Astrocyte (in vitro differentiated cells and primary cell): ENCODE results near the gene METRNL. TPM values are rescaled to one million over a fixed set of nuclear protein-coding genes. Genes with fewer than 3 reads are reported as not detected.

ENCODE experiments used
- DNase-seq: peaks from one replicate; pipeline ENCODE4 v3.0.0-alpha.2; 2010; ENCODE audit warnings: low read depth
- FAIRE-seq: peaks from 2 replicates; lab custom pipeline; 2011; peaks lifted over from hg19 to GRCh38; lab: Jason Lieb, UNC
- H2AFZ ChIP-seq: 2 replicates; pipeline ENCODE4 v1.6.0; 2012; ENCODE audit warnings: low read depth, low read length, inconsistent platforms
- H3K27ac ChIP-seq: 2 replicates; pipeline ENCODE4 v1.5.1; 2011; ENCODE audit warnings: low read depth, low read length, inconsistent platforms
- H3K27me3 ChIP-seq: 2 replicates; pipeline ENCODE4 v1.6.0; 2011; ENCODE audit warnings: low read length, inconsistent platforms; ENCODE audit not compliant: insufficient read depth
- H3K36me3 ChIP-seq: 2 replicates; pipeline ENCODE4 v1.5.1; 2011; ENCODE audit warnings: low read length, inconsistent platforms; ENCODE audit not compliant: insufficient read depth
- H3K4me1 ChIP-seq: 2 replicates; pipeline ENCODE4 v1.5.1; 2011; ENCODE audit warnings: low read length, inconsistent platforms; ENCODE audit not compliant: insufficient read depth
- H3K4me2 ChIP-seq: 2 replicates; pipeline ENCODE4 v1.6.0; 2012; ENCODE audit warnings: low read length, inconsistent platforms
- H3K4me3 ChIP-seq: 2 replicates; pipeline ENCODE4 v1.5.1; 2011; ENCODE audit warnings: low read depth, mild to moderate bottlenecking, low read length, inconsistent platforms; ENCODE audit not compliant: insufficient read depth
- H3K79me2 ChIP-seq: 2 replicates; pipeline ENCODE4 v1.6.0; 2012; ENCODE audit warnings: mild to moderate bottlenecking, low read length, inconsistent platforms; ENCODE audit not compliant: insufficient read depth
- H3K9ac ChIP-seq: 2 replicates; pipeline ENCODE4 v1.6.0; 2012; ENCODE audit warnings: mild to moderate bottlenecking, low read length, inconsistent platforms
- H3K9me3 ChIP-seq: 2 replicates; pipeline ENCODE4 v1.5.1; 2012; ENCODE audit warnings: low read depth, mild to moderate bottlenecking, low read length, inconsistent platforms; ENCODE audit not compliant: insufficient read depth
- H4K20me1 ChIP-seq: 2 replicates; pipeline ENCODE4 v1.6.0; 2012; ENCODE audit warnings: low read length, inconsistent platforms; ENCODE audit not compliant: insufficient read depth
- H3K27ac Mint-ChIP-seq: one replicate; pipeline ENCODE4 v1.8.0; 2021; ENCODE audit warnings: mild to moderate bottlenecking, mixed read lengths; ENCODE audit not compliant: unreplicated experiment
- H3K27me3 Mint-ChIP-seq: one replicate; pipeline ENCODE4 v1.8.0; 2021; ENCODE audit warnings: low read depth, mixed read lengths; ENCODE audit not compliant: unreplicated experiment
- H3K36me3 Mint-ChIP-seq: one replicate; pipeline ENCODE4 v1.8.0; 2021; ENCODE audit warnings: low read depth, mixed read lengths; ENCODE audit not compliant: unreplicated experiment
- H3K4me1 Mint-ChIP-seq: one replicate; pipeline ENCODE4 v1.8.0; 2021; ENCODE audit warnings: low read depth, mixed read lengths; ENCODE audit not compliant: unreplicated experiment
- H3K4me3 Mint-ChIP-seq: one replicate; pipeline ENCODE4 v1.8.0; 2021; ENCODE audit warnings: mild to moderate bottlenecking, moderate library complexity, mixed read lengths; ENCODE audit not compliant: unreplicated experiment
- H3K9me3 Mint-ChIP-seq: one replicate; pipeline ENCODE4 v1.8.0; 2021; ENCODE audit warnings: mild to moderate bottlenecking, mixed read lengths; ENCODE audit not compliant: unreplicated experiment
- EZH2 ChIP-seq: IDR thresholded peaks from 2 replicates; pipeline ENCODE4 v1.6.1; 2012; ENCODE audit warnings: mild to moderate bottlenecking, low read length, inconsistent platforms; ENCODE audit not compliant: insufficient read depth
- total RNA-seq: library from RNA; stranded (reverse); gene quantifications from 2 replicates; pipeline ENCODE4 v1.2.1, GENCODE V29; 2021
- TF ChIP-seq, protein P1 (sequence below): IDR thresholded peaks from 2 replicates; pipeline ENCODE4 v1.5.1; 2011; ENCODE audit warnings: low read depth, mild to moderate bottlenecking, inconsistent platforms, low read length, moderate library complexity; ENCODE audit not compliant: insufficient read depth

METRNL gene
- total RNA-seq, 1 donor from 2014 or later, result 36.7 TPM

DNA sequence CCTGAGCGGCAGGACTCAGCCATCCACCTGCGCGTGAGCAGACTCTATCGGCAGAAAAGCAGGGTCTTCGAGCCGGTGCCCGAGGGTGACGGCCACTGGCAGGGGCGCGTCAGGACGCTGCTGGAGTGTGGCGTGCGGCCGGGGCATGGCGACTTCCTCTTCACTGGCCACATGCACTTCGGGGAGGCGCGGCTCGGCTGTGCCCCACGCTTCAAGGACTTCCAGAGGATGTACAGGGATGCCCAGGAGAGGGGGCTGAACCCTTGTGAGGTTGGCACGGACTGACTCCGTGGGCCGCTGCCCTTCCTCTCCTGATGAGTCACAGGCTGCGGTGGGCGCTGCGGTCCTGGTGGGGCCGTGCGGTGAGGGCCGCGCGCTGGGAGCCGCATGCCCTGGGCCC, 14.9 kb downstream of the METRNL start:
- H3K36me3 Mint-ChIP-seq, result peaks cover 7% of the 10 kb centered on the region
- Histone ChIP-seq H3K4me3 (no peak overlapping the region), H3K27me3 (no peaks in the 10 kb centered on the region), H3K36me3 (peaks cover 4% of the 10 kb centered on the region), H3K4me2 (no peak overlapping the region), H3K9ac (no peak overlapping the region), H2AFZ (no peak overlapping the region), H4K20me1 (peaks cover 69% of the 10 kb centered on the region), H3K27ac (no peak overlapping the region), H3K4me1 (peaks cover 10% of the 10 kb centered on the region), H3K79me2 (peaks cover 29% of the 10 kb centered on the region), H3K9me3 (no peaks in the 10 kb centered on the region)
- TF ChIP-seq, protein P1, sequence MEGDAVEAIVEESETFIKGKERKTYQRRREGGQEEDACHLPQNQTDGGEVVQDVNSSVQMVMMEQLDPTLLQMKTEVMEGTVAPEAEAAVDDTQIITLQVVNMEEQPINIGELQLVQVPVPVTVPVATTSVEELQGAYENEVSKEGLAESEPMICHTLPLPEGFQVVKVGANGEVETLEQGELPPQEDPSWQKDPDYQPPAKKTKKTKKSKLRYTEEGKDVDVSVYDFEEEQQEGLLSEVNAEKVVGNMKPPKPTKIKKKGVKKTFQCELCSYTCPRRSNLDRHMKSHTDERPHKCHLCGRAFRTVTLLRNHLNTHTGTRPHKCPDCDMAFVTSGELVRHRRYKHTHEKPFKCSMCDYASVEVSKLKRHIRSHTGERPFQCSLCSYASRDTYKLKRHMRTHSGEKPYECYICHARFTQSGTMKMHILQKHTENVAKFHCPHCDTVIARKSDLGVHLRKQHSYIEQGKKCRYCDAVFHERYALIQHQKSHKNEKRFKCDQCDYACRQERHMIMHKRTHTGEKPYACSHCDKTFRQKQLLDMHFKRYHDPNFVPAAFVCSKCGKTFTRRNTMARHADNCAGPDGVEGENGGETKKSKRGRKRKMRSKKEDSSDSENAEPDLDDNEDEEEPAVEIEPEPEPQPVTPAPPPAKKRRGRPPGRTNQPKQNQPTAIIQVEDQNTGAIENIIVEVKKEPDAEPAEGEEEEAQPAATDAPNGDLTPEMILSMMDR, result no peak
- no peak for TF ChIP-seq EZH2
- FAIRE-seq, result no peak
- H3K27ac Mint-ChIP-seq, result no peak overlapping the region
- no peaks in the 10 kb centered on the region for H3K9me3 Mint-ChIP-seq
- DNase-seq, result no peak
- H3K4me1 Mint-ChIP-seq, result no peaks in the 10 kb centered on the region
- H3K27me3 Mint-ChIP-seq, result no peaks in the 10 kb centered on the region
- no peak overlapping the region for H3K4me3 Mint-ChIP-seq

GRCh38 chr17:83095016-83095415, 15.6 kb downstream of the METRNL start:
- no peaks in the 10 kb centered on the region for H3K4me1 Mint-ChIP-seq
- H3K27me3 Mint-ChIP-seq, result no peaks in the 10 kb centered on the region
- FAIRE-seq (no peak), DNase-seq (no peak)
- peaks cover 4% of the 10 kb centered on the region for H3K36me3 ChIP-seq
- peaks cover 64% of the 10 kb centered on the region for H4K20me1 ChIP-seq
- no peak overlapping the region for H3K4me3 Mint-ChIP-seq
- H3K36me3 Mint-ChIP-seq, result peaks cover 5% of the 10 kb centered on the region
- H2AFZ ChIP-seq, result no peak overlapping the region
- H3K9me3 ChIP-seq, result no peaks in the 10 kb centered on the region
- peaks cover 17% of the 10 kb centered on the region for H3K4me1 ChIP-seq
- H3K27ac Mint-ChIP-seq, result no peak overlapping the region
- TF ChIP-seq, protein P1, result no peak
- no peak for TF ChIP-seq EZH2
- no peak overlapping the region for H3K9ac ChIP-seq
- no peak overlapping the region for H3K4me2 ChIP-seq
- H3K79me2 ChIP-seq, result peaks cover 24% of the 10 kb centered on the region
- H3K9me3 Mint-ChIP-seq, result no peaks in the 10 kb centered on the region
- no peak overlapping the region for H3K4me3 ChIP-seq
- H3K27me3 ChIP-seq, result no peaks in the 10 kb centered on the region
- no peak overlapping the region for H3K27ac ChIP-seq

DNA sequence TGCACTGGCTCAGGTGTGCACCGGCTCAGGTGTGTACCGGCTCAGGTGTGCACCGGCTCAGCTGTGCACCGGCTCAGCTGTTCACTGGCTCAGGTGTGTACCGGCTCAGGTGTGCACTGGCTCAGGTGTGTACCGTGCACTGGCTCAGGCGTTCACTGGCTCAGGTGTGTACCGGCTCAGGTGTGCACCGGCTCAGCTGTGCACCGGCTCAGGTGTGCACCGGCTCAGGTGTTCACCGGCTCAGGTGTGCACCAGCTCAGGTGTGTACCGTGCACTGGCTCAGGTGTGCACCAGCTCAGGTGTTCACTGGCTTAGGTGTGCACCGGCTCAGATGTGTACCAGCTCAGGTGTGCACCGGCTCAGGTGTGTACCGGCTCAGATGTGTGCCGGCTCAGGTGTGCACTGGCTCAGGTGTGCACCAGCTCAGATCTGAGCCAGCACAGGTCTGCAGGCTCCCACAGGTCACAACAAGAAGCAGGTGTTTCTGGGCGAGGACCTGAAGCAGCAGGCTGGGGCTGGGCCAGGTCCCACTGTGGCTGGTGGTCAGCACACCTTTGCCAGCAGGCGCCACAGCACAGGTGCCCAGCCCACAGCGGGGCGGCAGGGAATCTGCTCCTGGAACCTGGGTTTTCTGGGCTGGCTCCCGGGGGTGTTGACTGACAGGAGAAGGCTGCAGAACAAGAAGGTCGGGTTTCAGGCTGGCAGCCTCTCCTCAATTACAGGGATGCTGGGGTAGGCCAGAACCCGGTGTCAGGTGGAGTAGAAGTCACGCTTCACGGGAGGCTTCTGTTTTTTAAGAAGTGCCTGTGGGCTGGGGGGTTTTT, 17.2 kb downstream of the METRNL start:
- Mint-ChIP-seq H3K9me3 (no peaks in the 10 kb centered on the region), H3K36me3 (peaks cover 5% of the 10 kb centered on the region), H3K4me1 (no peaks in the 10 kb centered on the region), H3K27ac (no peak overlapping the region), H3K4me3 (no peak overlapping the region), H3K27me3 (no peaks in the 10 kb centered on the region)
- peaks cover 14% of the 10 kb centered on the region for H3K4me1 ChIP-seq
- H3K79me2 ChIP-seq, result peaks cover 11% of the 10 kb centered on the region
- no peaks in the 10 kb centered on the region for H3K9me3 ChIP-seq
- peaks cover 4% of the 10 kb centered on the region for H3K36me3 ChIP-seq
- no peak overlapping the region for H3K9ac ChIP-seq
- no peak for DNase-seq
- no peak overlapping the region for H3K27ac ChIP-seq
- H3K4me2 ChIP-seq, result no peak overlapping the region
- H3K4me3 ChIP-seq, result no peak overlapping the region
- H2AFZ ChIP-seq, result no peak overlapping the region
- H3K27me3 ChIP-seq, result no peaks in the 10 kb centered on the region
- no peak for TF ChIP-seq EZH2
- TF ChIP-seq, protein P1, result no peak
- FAIRE-seq, result no peak
- H4K20me1 ChIP-seq, result peaks cover 53% of the 10 kb centered on the region
